Tibial nerve (tissue), 4 donors: ENCODE measurements around the gene FNDC5. TPM values are rescaled to one million over a fixed set of nuclear protein-coding genes. Genes with fewer than 3 reads are reported as not detected.

ENCODE experiments used
- DNase-seq, 2 donors: peaks; one replicate each; pipeline ENCODE4 v3.0.0-alpha.2; 2019; ENCODE audit warnings: low spot score in 2 of 2
- H3K27ac ChIP-seq, 4 donors: fragments of 200-600 bp; sonication (generic) in 3 of 4; one replicate each; pipeline ENCODE4 v1.5.1; 2017 to 2019; ENCODE audit warnings: mild to moderate bottlenecking in 1 of 4
- H3K27me3 ChIP-seq, 2 donors: fragments of 200-600 bp; sonication (generic) in 1 of 2; one replicate each; pipeline versions ENCODE4 v1.5.1 to v1.6.0; 2017 to 2019
- H3K36me3 ChIP-seq, 3 donors: fragments of 200-600 bp; sonication (generic); one replicate each; pipeline ENCODE4 v1.5.1; 2018 to 2019
- H3K4me1 ChIP-seq, 4 donors: fragments of 200-600 bp; sonication (generic) in 3 of 4; one replicate each; pipeline ENCODE4 v1.5.1; 2017 to 2019
- H3K4me3 ChIP-seq, 4 donors: fragments of 200-600 bp; sonication (generic) in 3 of 4; one replicate each; pipeline ENCODE4 v1.5.1; 2017 to 2019; ENCODE audit warnings: mild to moderate bottlenecking in 1 of 4, moderate library complexity in 1 of 4
- H3K9me3 ChIP-seq, 4 donors: fragments of 200-600 bp; sonication (generic) in 3 of 4; one replicate each; pipeline ENCODE4 v1.5.1; 2017 to 2019
- EP300 ChIP-seq, 2 donors: sonication (generic); formaldehyde crosslinking; IDR thresholded peaks; one replicate each; pipeline ENCODE4 v1.6.1; 2017; ENCODE audit warnings: antibody characterized with exemption in 2 of 2, mild to moderate bottlenecking in 1 of 2
- POLR2A ChIP-seq, 2 donors: fragments of 450-650 bp; IDR thresholded peaks; one replicate each; pipeline ENCODE4 v1.6.1; 2017; ENCODE audit warnings: antibody characterized with exemption in 2 of 2, mild to moderate bottlenecking in 2 of 2, moderate library complexity in 2 of 2
- WGBS, 2 donors: methylation state at CpG; one replicate each; pipeline ENCODE4 v1.1.5; 2018; 5-methylcytosine and 5-hydroxymethylcytosine counted together
- total RNA-seq, 4 donors: library from RNA; depleted of rRNA; stranded (reverse); fragments of >200 nt; gene quantifications; one replicate each; pipeline ENCODE4 v1.1.0, GENCODE V29; 2016
- TF ChIP-seq, protein P1 (sequence below), 5 experiments: fragments of 200-600 bp in 3 of 5; fragments of 450-650 bp in 2 of 5; sonication (generic) in 3 of 5; IDR thresholded peaks; one replicate each; pipeline ENCODE4 v1.5.1; 2016 to 2019; ENCODE audit warnings: antibody characterized with exemption in 5 of 5, mild to moderate bottlenecking in 3 of 5, moderate library complexity in 2 of 5

FNDC5 gene
- total RNA-seq, 4 donors from 2014 or later, result 0.21 TPM; not detected in 3

DNA sequence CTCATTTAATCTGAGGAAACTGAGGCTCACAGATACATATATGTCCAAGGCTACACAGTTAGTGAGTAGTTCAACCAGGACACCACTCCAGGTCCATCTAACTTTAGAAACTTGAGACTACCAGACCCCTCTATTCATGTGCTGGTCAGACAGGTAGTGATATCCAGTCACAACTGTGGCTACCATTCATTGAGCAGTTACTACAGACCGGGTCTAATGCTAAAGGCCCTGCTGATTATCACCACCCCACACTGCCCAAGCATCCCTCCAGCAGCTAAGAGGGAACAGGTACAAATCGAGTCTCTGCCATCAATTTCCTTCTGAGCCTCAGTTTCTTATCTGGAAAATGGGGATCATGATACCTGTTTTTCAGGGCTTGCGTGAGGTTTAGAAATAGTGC lies 20.9 kb upstream of the FNDC5 start:
- no peak for DNase-seq
- no peak for TF ChIP-seq EP300 (IDR thresholded peaks at IDR 0.05)
- TF ChIP-seq POLR2A (IDR thresholded peaks at IDR 0.05), result no peak
- TF ChIP-seq, protein P1, sequence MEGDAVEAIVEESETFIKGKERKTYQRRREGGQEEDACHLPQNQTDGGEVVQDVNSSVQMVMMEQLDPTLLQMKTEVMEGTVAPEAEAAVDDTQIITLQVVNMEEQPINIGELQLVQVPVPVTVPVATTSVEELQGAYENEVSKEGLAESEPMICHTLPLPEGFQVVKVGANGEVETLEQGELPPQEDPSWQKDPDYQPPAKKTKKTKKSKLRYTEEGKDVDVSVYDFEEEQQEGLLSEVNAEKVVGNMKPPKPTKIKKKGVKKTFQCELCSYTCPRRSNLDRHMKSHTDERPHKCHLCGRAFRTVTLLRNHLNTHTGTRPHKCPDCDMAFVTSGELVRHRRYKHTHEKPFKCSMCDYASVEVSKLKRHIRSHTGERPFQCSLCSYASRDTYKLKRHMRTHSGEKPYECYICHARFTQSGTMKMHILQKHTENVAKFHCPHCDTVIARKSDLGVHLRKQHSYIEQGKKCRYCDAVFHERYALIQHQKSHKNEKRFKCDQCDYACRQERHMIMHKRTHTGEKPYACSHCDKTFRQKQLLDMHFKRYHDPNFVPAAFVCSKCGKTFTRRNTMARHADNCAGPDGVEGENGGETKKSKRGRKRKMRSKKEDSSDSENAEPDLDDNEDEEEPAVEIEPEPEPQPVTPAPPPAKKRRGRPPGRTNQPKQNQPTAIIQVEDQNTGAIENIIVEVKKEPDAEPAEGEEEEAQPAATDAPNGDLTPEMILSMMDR (IDR thresholded peaks at IDR 0.05), result no peak
- H3K9me3 ChIP-seq, result no peaks in the 10 kb centered on the region
- H3K36me3 ChIP-seq, result no peaks in the 10 kb centered on the region
- H3K27me3 ChIP-seq, result peaks cover 0 to 72% of the 10 kb centered on the region in 2 donors
- H3K4me1 ChIP-seq, result peaks cover 0 to 17% (median 3%) of the 10 kb centered on the region in 4 donors
- no peak overlapping the region for H3K27ac ChIP-seq
- no peak overlapping the region for H3K4me3 ChIP-seq
- WGBS, 2 donors, result 92 to 93% methylated on average over 3 of the region's 3 CpGs

DNA sequence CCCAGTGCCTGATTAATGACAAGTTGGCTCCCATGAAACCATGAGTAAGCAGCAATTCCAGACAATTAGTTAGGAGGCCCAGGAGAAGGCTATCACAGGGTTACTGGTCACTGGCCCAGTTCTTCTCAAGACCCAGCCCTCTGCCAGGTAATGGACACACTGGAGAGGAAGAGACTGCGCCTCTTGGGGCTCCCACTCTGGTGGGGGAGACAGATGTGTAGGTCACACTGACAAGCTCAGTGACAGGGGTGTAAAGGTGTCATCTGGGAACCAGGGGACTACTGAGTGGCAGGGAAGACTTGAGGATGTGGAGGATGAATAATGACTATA lies 20.5 kb upstream of the FNDC5 start:
- H3K9me3 ChIP-seq, result no peaks in the 10 kb centered on the region
- no peak overlapping the region for H3K27ac ChIP-seq
- TF ChIP-seq, protein P1 (IDR thresholded peaks at IDR 0.05), result no peak
- TF ChIP-seq EP300 (IDR thresholded peaks at IDR 0.05) (no peak), POLR2A (IDR thresholded peaks at IDR 0.05) (no peak)
- H3K4me3 ChIP-seq, result no peak overlapping the region
- DNase-seq, result no peak
- H3K4me1 ChIP-seq, result peaks cover 0 to 22% (median 3%) of the 10 kb centered on the region in 4 donors
- H3K36me3 ChIP-seq, result no peaks in the 10 kb centered on the region
- H3K27me3 ChIP-seq, result peaks cover 0 to 76% of the 10 kb centered on the region in 2 donors
- 86 to 100% methylated on average over 1 of the region's 1 CpG for WGBS, 2 donors

DNA sequence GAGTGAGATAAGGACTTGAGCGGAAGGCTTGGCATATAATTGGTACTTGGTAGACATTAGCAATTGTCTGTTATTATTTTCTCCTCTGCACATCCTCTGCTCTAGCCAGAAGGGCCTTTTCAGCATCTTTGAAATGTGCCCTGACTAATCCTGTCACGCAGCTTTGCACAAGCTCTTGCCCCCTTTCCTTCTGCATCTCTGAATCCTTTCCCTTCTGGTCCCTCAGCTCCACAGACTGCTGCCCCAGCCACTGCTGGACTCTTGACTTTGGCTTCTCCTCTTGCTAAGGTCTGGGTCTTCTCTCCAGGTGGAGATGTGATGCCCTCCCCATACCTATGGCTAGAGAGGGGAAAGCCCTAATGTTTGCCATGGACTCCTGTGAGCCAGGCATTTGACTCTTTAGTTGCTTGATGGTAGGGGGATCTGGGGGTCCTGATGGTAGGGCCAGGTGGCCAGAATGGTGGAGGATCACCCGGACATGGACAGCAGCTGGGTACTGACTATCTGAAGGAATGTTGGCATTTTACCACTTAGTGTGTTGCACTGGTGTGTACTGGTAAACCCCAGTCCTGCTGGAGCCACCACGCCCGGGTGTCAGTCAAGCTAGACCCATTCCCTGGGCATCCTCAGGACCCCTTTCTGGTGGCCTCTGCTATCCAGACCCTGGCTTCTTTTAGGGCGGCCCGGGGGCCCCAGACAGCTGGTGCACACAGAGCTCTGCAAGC lies 20.0 kb upstream of the FNDC5 start:
- Histone ChIP-seq H3K36me3 (no peaks in the 10 kb centered on the region), H3K9me3 (no peaks in the 10 kb centered on the region), H3K4me1 (peaks cover 0 to 27% (median 3%) of the 10 kb centered on the region in 4 donors), H3K27me3 (peaks cover 0 to 81% of the 10 kb centered on the region in 2 donors), H3K27ac (no peak overlapping the region), H3K4me3 (no peak overlapping the region)
- 85 to 91% methylated on average over 7 of the region's 7 CpGs for WGBS, 2 donors
- TF ChIP-seq, protein P1 (IDR thresholded peaks at IDR 0.05), result no peak
- TF ChIP-seq POLR2A (IDR thresholded peaks at IDR 0.05), result no peak
- no peak for TF ChIP-seq EP300 (IDR thresholded peaks at IDR 0.05)
- no peak for DNase-seq

- Histone ChIP-seq H3K4me1 (peaks cover 0 to 28% (median 3%) of the 10 kb centered on the region in 4 donors), H3K36me3 (no peaks in the 10 kb centered on the region), H3K27me3 (peaks cover 0 to 90% of the 10 kb centered on the region in 2 donors), H3K9me3 (no peaks in the 10 kb centered on the region), H3K27ac (no peak overlapping the region), H3K4me3 (no peak overlapping the region)
- 86 to 87% methylated on average over 3 of the region's 3 CpGs for WGBS, 2 donors
- DNase-seq, result no peak
- TF ChIP-seq EP300 (IDR thresholded peaks at IDR 0.05) (no peak), POLR2A (IDR thresholded peaks at IDR 0.05) (no peak)
- TF ChIP-seq, protein P1 (IDR thresholded peaks at IDR 0.05), result no peak
These were observed 19.1 kb upstream of the FNDC5 start for GRCh38 chr1:32889731-32890278.

- H3K27me3 ChIP-seq, result peaks cover 0 to 94% of the 10 kb centered on the region in 2 donors
- TF ChIP-seq, protein P1 (IDR thresholded peaks at IDR 0.05), result no peak
- TF ChIP-seq POLR2A (IDR thresholded peaks at IDR 0.05), result no peak
- DNase-seq, result no peak
These were observed 18.1 kb upstream of the FNDC5 start for GRCh38 chr1:32888677-32889420.

More at GRCh38 chr1:32888677-32889420, 18.1 kb upstream of the FNDC5 start:
- H3K9me3 ChIP-seq, result no peaks in the 10 kb centered on the region
- 92% methylated on average over 24 of the region's 24 CpGs for WGBS, 2 donors
- no peaks in the 10 kb centered on the region for H3K36me3 ChIP-seq
- H3K4me1 ChIP-seq, result peaks cover 0 to 26% (median 3%) of the 10 kb centered on the region in 4 donors
- no peak overlapping the region for H3K4me3 ChIP-seq
- H3K27ac ChIP-seq, result no peak overlapping the region
